ENCODE data around the gene PAPPA. TPM values are rescaled to one million over a fixed set of nuclear protein-coding genes. Genes with fewer than 3 reads are reported as not detected.

The PAPPA gene
- total RNA-seq, 4 donors from 2014 or later: 2.1 to 5.0 (median 3.7) TPM

DNA sequence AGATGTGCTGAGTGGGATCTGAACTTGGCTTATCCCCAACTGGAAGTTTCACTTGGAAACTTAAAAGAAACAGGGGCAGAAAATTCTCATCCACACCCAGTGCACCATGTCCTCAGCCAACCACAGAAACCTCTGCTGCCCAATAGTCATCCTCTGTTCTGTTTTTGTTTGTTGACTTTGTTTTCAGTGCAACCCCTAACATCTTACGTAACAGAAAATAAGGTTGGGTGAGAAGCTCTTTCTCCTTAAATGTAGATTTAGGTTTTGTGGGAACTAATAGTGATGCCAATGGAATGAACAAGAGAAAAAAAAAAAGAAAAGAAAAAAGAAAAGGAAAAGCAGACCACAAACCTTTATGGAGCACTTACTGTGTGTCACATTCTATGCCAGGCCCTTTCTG is 262.8 kb downstream of the PAPPA start:
- Histone ChIP-seq H3K27ac (replicated peaks in 1 of 4) (no peak overlapping the region), H3K9me3 (no peaks in the 10 kb centered on the region), H3K4me3 (no peak overlapping the region), H3K4me1 (no peaks in the 10 kb centered on the region), H3K36me3 (no peaks in the 10 kb centered on the region), H3K27me3 (no peaks in the 10 kb centered on the region)
- WGBS: 100% methylated on average over 1 of the region's 1 CpG
- intact Hi-C loops (cut with DNase I): no loop called here
- no peak for DNase-seq (ENCODE audit: extremely low spot score)
- TF ChIP-seq, protein P1, sequence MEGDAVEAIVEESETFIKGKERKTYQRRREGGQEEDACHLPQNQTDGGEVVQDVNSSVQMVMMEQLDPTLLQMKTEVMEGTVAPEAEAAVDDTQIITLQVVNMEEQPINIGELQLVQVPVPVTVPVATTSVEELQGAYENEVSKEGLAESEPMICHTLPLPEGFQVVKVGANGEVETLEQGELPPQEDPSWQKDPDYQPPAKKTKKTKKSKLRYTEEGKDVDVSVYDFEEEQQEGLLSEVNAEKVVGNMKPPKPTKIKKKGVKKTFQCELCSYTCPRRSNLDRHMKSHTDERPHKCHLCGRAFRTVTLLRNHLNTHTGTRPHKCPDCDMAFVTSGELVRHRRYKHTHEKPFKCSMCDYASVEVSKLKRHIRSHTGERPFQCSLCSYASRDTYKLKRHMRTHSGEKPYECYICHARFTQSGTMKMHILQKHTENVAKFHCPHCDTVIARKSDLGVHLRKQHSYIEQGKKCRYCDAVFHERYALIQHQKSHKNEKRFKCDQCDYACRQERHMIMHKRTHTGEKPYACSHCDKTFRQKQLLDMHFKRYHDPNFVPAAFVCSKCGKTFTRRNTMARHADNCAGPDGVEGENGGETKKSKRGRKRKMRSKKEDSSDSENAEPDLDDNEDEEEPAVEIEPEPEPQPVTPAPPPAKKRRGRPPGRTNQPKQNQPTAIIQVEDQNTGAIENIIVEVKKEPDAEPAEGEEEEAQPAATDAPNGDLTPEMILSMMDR (IDR thresholded peaks at IDR 0.05): no peak
- TF ChIP-seq POLR2A (IDR thresholded peaks at IDR 0.05; ENCODE audit: low read depth) (no peak), EP300 (IDR thresholded peaks at IDR 0.05) (no peak), POLR2AphosphoS5 (IDR thresholded peaks at IDR 0.05) (no peak)

DNA sequence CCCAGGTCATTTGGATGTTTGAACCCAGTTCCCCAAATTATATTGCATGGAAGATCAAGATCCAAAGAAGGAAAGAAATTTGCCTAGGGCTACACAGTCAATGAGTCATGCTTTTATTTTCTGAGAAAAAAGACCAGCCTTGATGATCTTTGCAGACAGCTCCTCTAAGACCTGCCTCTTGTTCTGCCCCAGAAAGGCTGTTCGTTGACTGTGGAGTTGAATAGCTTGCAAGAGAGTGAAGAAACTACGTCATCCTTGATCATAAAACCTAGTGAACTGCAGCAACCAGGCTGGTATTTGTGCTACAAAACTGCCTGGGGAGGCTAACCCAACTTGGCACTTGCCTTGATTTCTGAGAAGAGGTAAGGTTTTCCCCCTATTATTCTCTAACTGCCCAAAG is 263.9 kb downstream of the PAPPA start:
- H3K9me3 ChIP-seq: no peaks in the 10 kb centered on the region
- whole genome bisulfite sequencing: 90% methylated on average over 2 of the region's 2 CpGs
- TF ChIP-seq EP300 (IDR thresholded peaks at IDR 0.05) (no peak), POLR2AphosphoS5 (IDR thresholded peaks at IDR 0.05) (no peak), POLR2A (IDR thresholded peaks at IDR 0.05; ENCODE audit: low read depth) (no peak)
- TF ChIP-seq, protein P1 (IDR thresholded peaks at IDR 0.05): no peak
- no peak overlapping the region for H3K27ac ChIP-seq (replicated peaks in 1 of 4)
- H3K4me3 ChIP-seq: no peak overlapping the region
- no peaks in the 10 kb centered on the region for H3K36me3 ChIP-seq
- no peaks in the 10 kb centered on the region for H3K27me3 ChIP-seq
- H3K4me1 ChIP-seq: no peaks in the 10 kb centered on the region
- intact Hi-C loops (cut with DNase I): no loop called here
- no peak for DNase-seq (ENCODE audit: extremely low spot score)

DNA sequence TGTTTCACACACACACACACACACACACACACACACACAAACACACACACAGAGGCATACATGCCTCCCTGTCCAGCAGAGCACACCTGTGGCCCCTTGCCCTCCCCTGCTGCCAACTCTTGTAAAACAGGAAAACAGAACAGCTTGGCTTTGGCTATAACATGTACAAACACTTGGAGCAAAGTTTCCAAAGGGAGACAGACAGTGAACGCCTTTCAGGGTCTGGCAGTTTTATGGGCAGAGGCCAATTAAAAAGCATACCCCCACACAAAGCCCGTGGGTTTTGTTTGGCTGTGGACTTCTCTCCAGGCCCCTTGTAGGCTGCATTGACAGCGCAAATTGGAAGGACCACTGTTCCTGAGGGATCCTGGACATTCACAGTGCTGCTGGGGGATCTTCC is 265.6 kb downstream of the PAPPA start:
- 80% methylated on average over 3 of the region's 3 CpGs for WGBS
- Histone ChIP-seq H3K27ac (replicated peaks in 1 of 4) (no peak overlapping the region), H3K4me1 (no peaks in the 10 kb centered on the region), H3K9me3 (no peaks in the 10 kb centered on the region), H3K36me3 (no peaks in the 10 kb centered on the region), H3K4me3 (no peak overlapping the region), H3K27me3 (no peaks in the 10 kb centered on the region)
- intact Hi-C loops (cut with DNase I): no loop called here
- TF ChIP-seq, protein P1 (IDR thresholded peaks at IDR 0.05): no peak
- TF ChIP-seq POLR2AphosphoS5 (IDR thresholded peaks at IDR 0.05): no peak
- no peak for TF ChIP-seq POLR2A (IDR thresholded peaks at IDR 0.05; ENCODE audit: low read depth)
- TF ChIP-seq EP300 (IDR thresholded peaks at IDR 0.05): no peak
- DNase-seq (ENCODE audit: extremely low spot score): no peak

DNA sequence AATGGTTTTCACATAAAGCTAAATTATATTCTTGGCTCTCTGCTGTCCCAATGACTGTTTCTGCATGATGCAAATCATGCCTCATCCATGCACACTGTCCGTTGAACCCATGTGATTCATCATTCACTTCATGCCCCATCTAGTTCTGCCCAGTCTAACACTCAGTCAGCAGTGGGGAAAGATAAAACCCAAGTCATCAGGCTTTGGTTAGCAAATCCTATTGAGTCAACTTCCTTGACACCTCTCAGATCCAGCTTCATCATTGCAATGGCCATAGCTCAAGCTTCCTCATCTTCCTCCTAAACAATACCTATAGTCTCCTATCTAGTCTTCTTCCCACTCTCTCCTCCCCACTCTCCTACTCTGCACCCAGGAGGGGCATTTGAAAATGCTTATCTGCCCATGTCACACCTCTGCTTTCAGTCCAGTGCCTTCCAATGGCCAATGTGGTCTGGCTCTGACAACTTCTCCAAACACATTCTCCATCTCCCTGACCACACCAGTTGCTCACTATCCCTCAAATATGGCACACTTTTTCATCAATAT is 267.5 kb downstream of the PAPPA start:
- Histone ChIP-seq H3K27ac (replicated peaks in 1 of 4) (no peak overlapping the region), H3K27me3 (no peaks in the 10 kb centered on the region), H3K4me1 (no peaks in the 10 kb centered on the region), H3K4me3 (no peak overlapping the region), H3K9me3 (no peaks in the 10 kb centered on the region), H3K36me3 (peaks cover 0 to 11% (median 0%) of the 10 kb centered on the region in 4 donors)
- intact Hi-C loops (cut with DNase I): no loop called here
- no peak for DNase-seq (ENCODE audit: extremely low spot score)
- TF ChIP-seq EP300 (IDR thresholded peaks at IDR 0.05) (no peak), POLR2A (IDR thresholded peaks at IDR 0.05; ENCODE audit: low read depth) (no peak), POLR2AphosphoS5 (IDR thresholded peaks at IDR 0.05) (no peak)
- TF ChIP-seq, protein P1 (IDR thresholded peaks at IDR 0.05): no peak
- WGBS: 90% methylated on average over 1 of the region's 1 CpG

Data from esophagus muscularis mucosa (tissue), 4 donors.